ENCODE measurements around the gene SLC18A2.

DNA sequence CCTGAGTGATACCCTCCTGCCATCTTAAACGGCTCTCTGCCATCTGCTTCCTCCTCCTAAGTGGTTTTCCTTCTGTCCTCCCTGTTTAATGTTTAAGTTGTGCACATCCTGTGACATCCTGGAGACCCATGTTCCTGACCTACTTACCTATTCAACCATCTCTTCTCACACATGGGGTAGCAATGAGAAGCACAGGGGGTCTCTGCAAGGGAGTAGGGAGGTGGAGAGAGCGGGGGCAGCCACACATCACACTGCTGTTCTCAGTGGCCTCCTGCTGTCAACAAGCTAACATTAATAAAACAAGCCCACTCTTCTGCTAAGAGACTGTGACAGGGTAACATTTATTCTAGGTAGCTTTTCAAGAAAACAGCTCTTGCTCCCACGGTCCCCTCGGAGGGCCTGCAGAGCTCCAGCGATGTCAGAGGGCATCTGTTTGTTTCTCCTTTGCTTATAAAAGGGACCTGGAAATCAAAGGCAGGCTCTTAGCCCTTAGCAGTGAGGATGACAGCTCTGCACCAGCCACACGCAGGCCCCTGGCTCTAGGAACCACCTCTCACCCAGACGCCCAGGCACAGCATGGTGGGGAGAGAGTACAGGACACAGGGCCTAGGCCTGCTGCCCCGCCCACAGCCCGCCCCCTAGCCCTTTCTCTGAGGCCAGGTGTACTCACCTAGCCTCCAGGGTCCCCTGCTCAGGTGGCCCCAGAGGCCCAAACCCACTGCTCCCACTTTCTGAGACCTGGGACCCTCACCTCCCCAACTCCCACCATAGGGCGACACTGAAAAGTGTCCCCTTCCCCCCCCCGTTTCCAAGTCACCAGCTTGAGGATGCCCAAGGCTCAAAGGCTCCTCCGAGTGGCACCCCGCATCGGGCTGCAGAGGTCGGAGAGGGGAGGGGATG is 943 bp upstream of the SLC18A2 start:
- TF ChIP-seq EZH2 (IDR thresholded peaks at IDR 0.05) (no peak), POLR2AphosphoS5 (IDR thresholded peaks at IDR 0.05; ENCODE audit: borderline replicate concordance, low read depth, low read length) (no peak), FOXP2 (optimal IDR thresholded peaks at IDR 0.05; ENCODE audit: control extremely low read depth, extremely low read length, insufficient read depth) (no peak)
